ENCODE data around the gene CDK11B.
"Not testable (repeated sequence)": the region's sequence is repeated elsewhere in the genome, so short reads cannot be mapped to it uniquely, and the experiment has no call there.

CDK11B gene

GRCh38 chr1:1680912-1681273 is 22.1 kb upstream of the CDK11B start:
- DNase-seq: no peak

GRCh38 chr1:1680031-1680911 is 21.5 kb upstream of the CDK11B start:
- no peak for DNase-seq

GRCh38 chr1:1678581-1679380 is 20.0 kb upstream of the CDK11B start:
- no peak for DNase-seq

- DNase-seq: no peak
These were observed 19.1 kb upstream of the CDK11B start for GRCh38 chr1:1677718-1678580.

- not testable (repeated sequence) for DNase-seq
These were observed 17.3 kb upstream of the CDK11B start for GRCh38 chr1:1676087-1676486.

- DNase-seq: not testable (repeated sequence)
These were observed 16.4 kb upstream of the CDK11B start for GRCh38 chr1:1675218-1675617.

GRCh38 chr1:1674806-1675205 is 16.0 kb upstream of the CDK11B start:
- DNase-seq: not testable (repeated sequence)

GRCh38 chr1:1672181-1672965 is 13.6 kb upstream of the CDK11B start:
- no peak for DNase-seq

- no peak for DNase-seq
These were observed 12.7 kb upstream of the CDK11B start for GRCh38 chr1:1671365-1672119.

GRCh38 chr1:1670866-1671265 is 12.1 kb upstream of the CDK11B start:
- no peak for DNase-seq

GRCh38 chr1:1669468-1670440 is 10.9 kb upstream of the CDK11B start:
- DNase-seq: no peak

GRCh38 chr1:1666526-1666925 is 7.7 kb upstream of the CDK11B start:
- no peak for DNase-seq

GRCh38 chr1:1665815-1666251 is 7.0 kb upstream of the CDK11B start:
- DNase-seq: peak; percentile 24

- DNase-seq: no peak
These were observed 6.4 kb upstream of the CDK11B start for GRCh38 chr1:1664941-1665814.

- DNase-seq: not testable (repeated sequence)
These were observed 5.5 kb upstream of the CDK11B start for GRCh38 chr1:1664318-1664717.

- peak; percentile 39 for DNase-seq
These were observed 4.2 kb upstream of the CDK11B start for GRCh38 chr1:1662830-1663560.

- not testable (repeated sequence) for DNase-seq
These were observed 3.6 kb upstream of the CDK11B start for GRCh38 chr1:1662392-1662791.

- not testable (repeated sequence) for DNase-seq
These were observed 10.5 kb downstream of the CDK11B start for GRCh38 chr1:1648265-1648664.

Data from NCI-H510A treated with DMSO at 0.1 percent for 48 hours (cell line).